Tibial artery (tissue), 4 donors: ENCODE results near the gene NCKAP5.

ENCODE experiments used
- DNase-seq, 2 donors: peaks; one replicate each; pipeline ENCODE4 v3.0.0-alpha.2; 2019
- H3K27ac ChIP-seq, 2 donors: fragments of 200-600 bp; sonication (generic) in 1 of 2; 1 replicate in 1 of 2; 2 replicates in 1 of 2; pipeline ENCODE4 v1.5.1; 2018 to 2019; ENCODE audit warnings: mild to moderate bottlenecking in 1 of 2
- H3K27me3 ChIP-seq, 2 donors: fragments of 200-600 bp; sonication (generic) in 1 of 2; one replicate each; pipeline versions ENCODE4 v1.5.1 to v1.6.0; 2016 to 2019
- H3K36me3 ChIP-seq, 3 donors: fragments of 200-600 bp; sonication (generic) in 2 of 3; one replicate each; pipeline ENCODE4 v1.5.1; 2016 to 2019; ENCODE audit warnings: mild to moderate bottlenecking in 2 of 3
- H3K4me1 ChIP-seq, 4 donors: fragments of 200-600 bp; sonication (generic) in 2 of 4; 1 replicate in 3 of 4; 2 replicates in 1 of 4; pipeline ENCODE4 v1.5.1; 2016 to 2019
- H3K4me3 ChIP-seq, 2 donors: fragments of 200-600 bp; sonication (generic) in 1 of 2; 1 replicate in 1 of 2; 2 replicates in 1 of 2; pipeline ENCODE4 v1.5.1; 2018 to 2019; ENCODE audit warnings: mild to moderate bottlenecking in 2 of 2
- H3K9me3 ChIP-seq, 3 donors: fragments of 200-600 bp; sonication (generic) in 1 of 3; one replicate each; pipeline ENCODE4 v1.5.1; 2016 to 2019
- CTCF ChIP-seq, 2 experiments: fragments of 200-600 bp in 1 of 2; fragments of 450-650 bp in 1 of 2; IDR thresholded peaks; one replicate each; pipeline ENCODE4 v1.5.1; 2017 to 2019; ENCODE audit warnings: antibody characterized with exemption in 2 of 2, mild to moderate bottlenecking in 1 of 2, moderate library complexity in 1 of 2
- intact Hi-C: fragments of 100-400 bp; cut with DNase I; formaldehyde crosslinking; loops from one replicate; pipeline ENCODE4 v1.15.0; 2023; ENCODE audit warnings: low total_unique reads

The NCKAP5 gene

GRCh38 chr2:133362061-133362476 lies 206.2 kb downstream of the NCKAP5 start:
- TF ChIP-seq CTCF (IDR thresholded peaks at IDR 0.05) = no peak
- no peaks in the 10 kb centered on the region for H3K27me3 ChIP-seq
- no peaks in the 10 kb centered on the region for H3K36me3 ChIP-seq

GRCh38 chr2:133360882-133361281 lies 207.4 kb downstream of the NCKAP5 start:
- H3K4me3 ChIP-seq = no peak overlapping the region
- intact Hi-C loops = no loop called here
- TF ChIP-seq CTCF (IDR thresholded peaks at IDR 0.05) = no peak
- no peaks in the 10 kb centered on the region for H3K36me3 ChIP-seq
- H3K27me3 ChIP-seq = no peaks in the 10 kb centered on the region
- H3K27ac ChIP-seq = no peak overlapping the region
- no peaks in the 10 kb centered on the region for H3K9me3 ChIP-seq
- no peaks in the 10 kb centered on the region for H3K4me1 ChIP-seq
- DNase-seq = no peak

More at GRCh38 chr2:133362061-133362476, 206.2 kb downstream of the NCKAP5 start:
- H3K9me3 ChIP-seq = no peaks in the 10 kb centered on the region
- DNase-seq = no peak
- H3K27ac ChIP-seq = no peak overlapping the region
- H3K4me3 ChIP-seq = no peak overlapping the region
- intact Hi-C loops = no loop called here
- no peaks in the 10 kb centered on the region for H3K4me1 ChIP-seq

GRCh38 chr2:133360190-133360589 lies 208.1 kb downstream of the NCKAP5 start:
- H3K9me3 ChIP-seq = no peaks in the 10 kb centered on the region
- H3K36me3 ChIP-seq = no peaks in the 10 kb centered on the region
- DNase-seq = no peak
- H3K27me3 ChIP-seq = no peaks in the 10 kb centered on the region
- no peak overlapping the region for H3K27ac ChIP-seq
- TF ChIP-seq CTCF (IDR thresholded peaks at IDR 0.05) = no peak
- intact Hi-C loops = no loop called here
- H3K4me1 ChIP-seq = no peaks in the 10 kb centered on the region
- H3K4me3 ChIP-seq = no peak overlapping the region

- Histone ChIP-seq H3K27ac (no peak overlapping the region), H3K27me3 (no peaks in the 10 kb centered on the region), H3K4me3 (no peak overlapping the region), H3K4me1 (no peaks in the 10 kb centered on the region), H3K36me3 (no peaks in the 10 kb centered on the region), H3K9me3 (no peaks in the 10 kb centered on the region)
- TF ChIP-seq CTCF (IDR thresholded peaks at IDR 0.05) = no peak
- intact Hi-C loops = no loop called here
- no peak for DNase-seq
Observed at GRCh38 chr2:133352719-133353118, 215.5 kb downstream of the NCKAP5 start.

GRCh38 chr2:133346654-133347053 lies 221.6 kb downstream of the NCKAP5 start:
- no peak for TF ChIP-seq CTCF (IDR thresholded peaks at IDR 0.05)
- Histone ChIP-seq H3K27ac (no peak overlapping the region), H3K4me1 (no peaks in the 10 kb centered on the region), H3K36me3 (no peaks in the 10 kb centered on the region), H3K9me3 (no peaks in the 10 kb centered on the region), H3K27me3 (no peaks in the 10 kb centered on the region), H3K4me3 (no peak overlapping the region)
- intact Hi-C loops = no loop called here
- DNase-seq = no peak

- intact Hi-C loops = no loop called here
- Histone ChIP-seq H3K9me3 (no peaks in the 10 kb centered on the region), H3K27me3 (no peaks in the 10 kb centered on the region), H3K36me3 (no peaks in the 10 kb centered on the region), H3K4me1 (no peaks in the 10 kb centered on the region), H3K27ac (no peak overlapping the region), H3K4me3 (no peak overlapping the region)
- no peak for DNase-seq
- TF ChIP-seq CTCF (IDR thresholded peaks at IDR 0.05) = no peak
Observed at GRCh38 chr2:133345638-133346037, 222.6 kb downstream of the NCKAP5 start.
